PC-9 (cell line): ENCODE results near the gene GTF2IRD1. TPM values are rescaled to one million over a fixed set of nuclear protein-coding genes. Genes with fewer than 3 reads are reported as not detected.

Source experiments
- BruUV-seq: library from RNA; stranded (reverse); fragments of 400-500 nt; replicated peaks from 2 replicates; lab custom pipeline; 2021; lab: Mats Ljungman, UMichigan
- CTCF ChIA-PET: fragments of 300-600 bp; sonication (Branson Sonifier 250); formaldehyde crosslinking; loops from one replicate; lab custom pipeline; 2022; ENCODE audit warnings: antibody characterized with exemption; lab: Charles Lee
- POLR2A ChIA-PET: fragments of 300-600 bp; sonication (Branson Sonifier 250); formaldehyde crosslinking; loops from one replicate; lab custom pipeline; 2022; ENCODE audit warnings: antibody characterized with exemption; ENCODE audit not compliant: unreplicated experiment; lab: Charles Lee
- DNase-seq, 2 experiments: peaks; one replicate each; pipeline versions ENCODE4 v3.0.0 to v3.0.0-alpha.2; 2015 to 2022; ENCODE audit warnings: mixed read lengths in 1 of 2
- H2AFZ ChIP-seq: fragments of 200-600 bp; sonication (generic); 2 replicates; pipeline ENCODE4 v1.8.1; 2017; ENCODE audit warnings: antibody characterized with exemption
- H3F3A ChIP-seq: fragments of 200-600 bp; sonication (generic); 2 replicates; pipeline ENCODE4 v1.8.1; 2017; ENCODE audit warnings: antibody characterized with exemption, mild to moderate bottlenecking, low read depth; ENCODE audit not compliant: insufficient read depth
- H3K27ac ChIP-seq: fragments of 200-600 bp; sonication (generic); 2 replicates; pipeline ENCODE4 v1.6.1; 2016; ENCODE audit warnings: mixed run types
- H3K27me3 ChIP-seq: fragments of 200-600 bp; sonication (generic); 2 replicates; pipeline ENCODE4 v1.6.1; 2016; ENCODE audit warnings: low read depth, mixed run types; ENCODE audit not compliant: insufficient read depth
- H3K36me3 ChIP-seq: fragments of 200-600 bp; sonication (generic); 2 replicates; pipeline ENCODE4 v1.6.1; 2016; ENCODE audit warnings: low read depth, mixed run types
- H3K4me1 ChIP-seq: fragments of 200-600 bp; sonication (generic); replicated peaks from 2 replicates; pipeline ENCODE4 v1.6.1; 2016; ENCODE audit warnings: mixed run types; ENCODE audit not compliant: insufficient read depth
- H3K4me2 ChIP-seq: fragments of 200-600 bp; sonication (generic); 2 replicates; pipeline ENCODE4 v1.6.1; 2017; ENCODE audit warnings: mixed run types
- H3K4me3 ChIP-seq: fragments of 200-600 bp; sonication (generic); 2 replicates; pipeline ENCODE4 v1.6.1; 2016; ENCODE audit warnings: mixed run types
- H3K79me2 ChIP-seq: fragments of 200-600 bp; sonication (generic); 2 replicates; pipeline ENCODE4 v1.6.1; 2017; ENCODE audit warnings: low read depth, mixed run types
- H3K9me2 ChIP-seq: fragments of 200-600 bp; sonication (generic); 2 replicates; pipeline ENCODE4 v1.8.1; 2017; ENCODE audit warnings: mild to moderate bottlenecking; ENCODE audit not compliant: insufficient read depth
- H3K9me3 ChIP-seq: fragments of 200-600 bp; sonication (generic); 2 replicates; pipeline ENCODE4 v1.8.1; 2016; ENCODE audit warnings: low read depth; ENCODE audit not compliant: insufficient read depth
- H4K20me1 ChIP-seq: fragments of 200-600 bp; sonication (generic); 2 replicates; pipeline ENCODE4 v1.8.1; 2017; ENCODE audit not compliant: insufficient read depth
- CTCF ChIP-seq: fragments of 200-600 bp; sonication (generic); conservative IDR thresholded peaks from 2 replicates; pipeline ENCODE4 v1.6.1; 2017; ENCODE audit warnings: mixed run types, antibody characterized with exemption, mild to moderate bottlenecking, moderate library complexity
- EZH2 ChIP-seq: fragments of 200-600 bp; sonication (generic); IDR thresholded peaks from 2 replicates; pipeline ENCODE4 v1.8.0; 2017; ENCODE audit warnings: antibody characterized with exemption, low read depth
- intact Hi-C: fragments of 100-400 bp; cut with micrococcal nuclease; formaldehyde crosslinking; loops from one replicate; pipeline ENCODE4 v1.10.0; 2022; ENCODE audit not compliant: unreplicated experiment
- total RNA-seq: library from RNA; stranded (reverse); gene quantifications from 2 replicates; pipeline ENCODE4 v1.2.3, GENCODE V29; 2021

Gene GTF2IRD1
- total RNA-seq, 1 experiment from 2014 or later, result 46.7 TPM

DNA sequence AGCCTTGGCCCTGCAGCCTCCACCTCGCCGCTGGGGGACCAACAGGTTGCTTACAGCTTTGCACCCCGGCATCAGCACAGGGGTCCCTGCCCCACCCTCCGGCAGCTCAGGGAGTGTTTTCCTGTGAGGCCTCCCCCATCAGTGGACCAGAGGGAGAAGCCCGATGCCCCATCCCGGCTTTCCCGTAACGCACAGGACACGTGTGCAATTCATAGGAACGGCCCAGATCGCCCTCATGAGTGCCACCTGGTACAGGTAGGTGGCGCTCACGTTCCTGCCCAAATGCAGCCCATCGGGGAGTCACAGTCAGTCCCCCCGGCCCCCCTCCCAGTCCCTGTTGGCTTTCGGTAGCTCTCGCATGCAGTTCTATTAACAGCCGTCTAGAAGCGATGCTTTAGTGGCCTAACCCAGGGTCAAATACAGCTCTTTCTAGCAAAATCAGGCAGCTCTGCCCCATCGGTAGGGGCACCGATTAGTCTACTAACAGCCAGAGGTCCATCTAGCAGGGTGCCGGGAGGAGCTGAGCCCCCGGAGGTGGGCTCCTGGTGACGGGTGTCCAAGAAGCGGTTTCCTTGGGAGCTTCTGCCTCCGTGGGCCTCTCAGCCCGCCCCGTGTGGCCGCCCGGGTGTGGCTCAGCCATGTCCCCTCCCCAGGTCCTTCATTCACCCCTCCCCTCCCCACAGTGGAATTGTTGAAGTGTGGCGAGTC lies 48.4 kb upstream of the GTF2IRD1 start:
- Histone ChIP-seq H3K27me3 (no peaks in the 10 kb centered on the region), H4K20me1 (no peaks in the 10 kb centered on the region), H3K36me3 (no peaks in the 10 kb centered on the region), H2AFZ (no peak overlapping the region), H3F3A (peaks cover 12% of the 10 kb centered on the region; the same call in 1 of the 2 replicates), H3K4me3 (no peak overlapping the region), H3K4me1 (no peaks in the 10 kb centered on the region), H3K9me2 (no peaks in the 10 kb centered on the region), H3K9me3 (no peaks in the 10 kb centered on the region), H3K27ac (no peak overlapping the region), H3K4me2 (no peak overlapping the region), H3K79me2 (no peaks in the 10 kb centered on the region)
- no TSS peak for BruUV-seq
- peak in 1 of 2 experiments; percentile 26 for DNase-seq
- ChIA-PET POLR2A (no interaction called here), CTCF (interaction anchor here (0.5 to 1.8 kb wide), 4 partner anchors 78 to 340 kb away, joined by 3 to 9 read pairs (median 6); no protein-coding TSS in a partner anchor)
- intact Hi-C loops, result no loop called here
- no peak for TF ChIP-seq EZH2
- TF ChIP-seq CTCF, result peak; percentile 62

DNA sequence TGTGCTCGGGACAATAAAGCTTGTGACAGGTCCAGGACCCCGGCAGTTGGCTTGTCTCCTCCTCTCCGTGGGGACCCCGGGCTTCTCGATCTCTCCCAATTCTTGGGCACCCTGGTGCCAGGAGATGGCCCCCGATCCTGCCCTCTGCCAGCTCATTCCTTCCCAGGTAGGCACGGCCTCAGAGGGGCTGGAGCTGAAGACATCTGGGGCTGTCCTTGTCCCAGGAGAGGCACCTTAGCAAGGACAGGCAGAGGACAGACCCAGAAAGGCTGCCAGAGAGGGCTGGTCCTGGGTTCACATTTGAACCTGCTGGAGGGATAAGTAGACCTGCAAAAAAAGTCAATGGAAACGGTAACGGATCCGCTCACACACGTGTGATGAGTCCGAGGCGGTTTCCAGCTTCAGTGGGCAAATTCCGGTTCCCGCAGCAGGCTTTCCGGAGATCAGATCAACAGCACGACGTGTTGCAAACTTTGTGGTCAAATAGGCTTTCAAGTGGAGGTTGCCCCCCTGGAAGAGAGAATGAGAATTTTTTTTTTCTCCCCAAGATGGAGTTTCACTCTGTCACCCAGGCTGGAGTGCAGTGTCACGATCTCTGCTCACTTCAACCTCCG lies 47.7 kb upstream of the GTF2IRD1 start:
- H3K9me2 ChIP-seq, result no peaks in the 10 kb centered on the region
- H2AFZ ChIP-seq, result no peak overlapping the region
- no peaks in the 10 kb centered on the region for H3K79me2 ChIP-seq
- no peak overlapping the region for H3K27ac ChIP-seq
- no peaks in the 10 kb centered on the region for H3K4me1 ChIP-seq
- H4K20me1 ChIP-seq, result no peaks in the 10 kb centered on the region
- no TSS peak for BruUV-seq
- POLR2A ChIA-PET, result no interaction called here
- intact Hi-C loops, result no loop called here
- no peaks in the 10 kb centered on the region for H3K9me3 ChIP-seq
- no peaks in the 10 kb centered on the region for H3K27me3 ChIP-seq
- H3K4me2 ChIP-seq, result no peak overlapping the region
- no peak for DNase-seq
- H3K36me3 ChIP-seq, result no peaks in the 10 kb centered on the region
- no peak for TF ChIP-seq EZH2
- no peak for TF ChIP-seq CTCF
- no peak overlapping the region for H3K4me3 ChIP-seq
- H3F3A ChIP-seq, result peaks cover 8% of the 10 kb centered on the region; the same call in 1 of the 2 replicates
- CTCF ChIA-PET, result interaction anchor here (0.5 to 1.8 kb wide), 3 partner anchors 77 to 340 kb away, joined by 3 to 9 read pairs (median 6); no protein-coding TSS in a partner anchor

DNA sequence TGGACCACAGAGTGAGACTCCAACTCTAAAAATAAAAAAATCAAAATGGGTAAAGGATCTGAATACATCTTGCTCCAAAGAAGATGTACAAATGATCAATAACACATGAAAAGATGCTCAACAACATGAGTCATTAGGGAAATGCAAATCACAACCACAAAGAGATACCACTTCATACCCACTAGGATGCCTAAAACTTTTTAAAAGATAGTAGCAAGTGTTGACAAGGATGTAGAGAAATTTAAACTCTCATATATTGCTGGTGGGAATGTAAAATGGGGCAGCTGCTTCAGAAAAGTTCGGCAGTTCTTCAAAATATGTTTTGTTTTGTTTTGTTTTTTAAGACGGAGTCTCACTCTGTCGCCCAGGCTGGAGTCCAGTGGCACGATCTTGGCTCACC lies 45.7 kb upstream of the GTF2IRD1 start:
- no peak overlapping the region for H3K27ac ChIP-seq
- no peaks in the 10 kb centered on the region for H3K36me3 ChIP-seq
- no TSS peak for BruUV-seq
- no peaks in the 10 kb centered on the region for H3K79me2 ChIP-seq
- DNase-seq, result no peak
- no peaks in the 10 kb centered on the region for H3K9me3 ChIP-seq
- POLR2A ChIA-PET, result no interaction called here
- H2AFZ ChIP-seq, result no peak overlapping the region
- 0 out of 2 replicates have a peak, but pooled peaks cover 5% of the 10 kb centered on the region for H3F3A ChIP-seq
- TF ChIP-seq EZH2 (no peak), CTCF (no peak)
- H4K20me1 ChIP-seq, result no peaks in the 10 kb centered on the region
- no peaks in the 10 kb centered on the region for H3K4me1 ChIP-seq
- H3K4me2 ChIP-seq, result no peak overlapping the region
- intact Hi-C loops, result no loop called here
- H3K4me3 ChIP-seq, result no peak overlapping the region
- CTCF ChIA-PET, result interaction anchor here (0.7 kb wide), 1 partner anchor 381 kb away, joined by 8 read pairs; no protein-coding TSS in a partner anchor
- no peaks in the 10 kb centered on the region for H3K27me3 ChIP-seq
- H3K9me2 ChIP-seq, result no peaks in the 10 kb centered on the region
